ENCODE data around the gene COBLL1.

COBLL1 gene

DNA sequence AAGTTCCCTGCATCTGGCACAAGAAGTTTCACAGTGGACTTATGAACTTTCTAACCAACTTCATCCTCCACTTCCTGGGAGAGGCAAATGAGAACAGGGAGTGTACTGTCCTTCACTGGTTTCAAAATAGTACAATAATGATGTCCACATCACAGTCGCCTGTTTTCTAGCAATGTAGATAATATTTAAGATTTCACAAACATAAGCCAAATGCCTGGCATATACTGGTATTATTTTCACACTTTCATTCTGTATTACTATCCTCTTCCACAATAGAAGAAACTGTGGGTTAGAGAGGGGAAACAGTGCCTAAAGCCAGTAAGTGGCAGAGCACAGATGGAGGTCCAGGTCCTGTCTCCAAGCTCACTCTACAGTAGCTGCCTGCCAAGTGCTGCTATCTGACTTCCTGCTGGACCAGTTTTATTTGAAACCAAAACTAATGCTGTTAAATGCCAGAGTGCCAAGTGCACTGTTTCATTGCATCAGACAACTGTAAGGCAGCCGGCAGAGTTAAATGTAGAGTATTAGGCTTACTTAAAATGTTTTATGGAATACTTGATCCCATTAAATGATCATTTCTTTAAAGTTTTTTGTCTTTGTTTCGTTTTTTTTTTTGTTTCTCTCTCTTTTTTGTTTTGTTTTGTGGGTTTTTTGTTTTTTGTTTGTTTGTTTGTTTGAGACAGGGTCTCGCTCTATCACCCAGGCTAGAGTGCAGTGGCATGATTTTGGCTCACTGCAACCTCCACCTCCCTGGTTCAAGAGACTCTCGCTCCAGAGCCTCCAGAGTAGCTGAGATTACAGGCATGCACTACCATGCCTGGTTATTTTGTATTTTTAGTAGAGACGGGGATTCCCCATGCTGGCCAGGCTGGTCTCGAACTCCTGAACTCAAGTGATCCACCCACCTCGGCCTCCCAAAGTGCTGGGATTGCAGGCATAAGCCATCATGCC is 15.1 kb downstream of the COBLL1 start:
- DNase-seq = no peak
- intact Hi-C loops (cut with DNase I) = no loop called here

DNA sequence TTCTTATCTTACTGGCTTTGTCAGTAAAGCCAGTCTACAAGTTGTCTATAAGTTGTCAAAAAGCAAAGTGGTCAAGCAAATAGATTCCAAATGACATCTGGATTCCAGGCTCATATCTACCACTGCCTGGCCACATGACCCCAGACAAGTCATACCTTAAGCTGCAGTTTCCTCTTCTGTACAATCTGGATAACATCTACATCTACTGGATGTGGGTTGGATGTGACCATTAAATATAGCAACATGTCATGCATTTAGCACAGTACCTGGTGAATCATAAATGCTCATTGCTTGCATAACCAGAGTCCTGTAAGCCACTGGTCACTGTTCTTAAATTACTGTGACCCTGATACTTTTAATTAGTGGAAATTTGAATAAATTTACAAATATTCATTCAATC is 16.8 kb downstream of the COBLL1 start:
- DNase-seq = no peak
- intact Hi-C loops (cut with DNase I) = no loop called here

DNA sequence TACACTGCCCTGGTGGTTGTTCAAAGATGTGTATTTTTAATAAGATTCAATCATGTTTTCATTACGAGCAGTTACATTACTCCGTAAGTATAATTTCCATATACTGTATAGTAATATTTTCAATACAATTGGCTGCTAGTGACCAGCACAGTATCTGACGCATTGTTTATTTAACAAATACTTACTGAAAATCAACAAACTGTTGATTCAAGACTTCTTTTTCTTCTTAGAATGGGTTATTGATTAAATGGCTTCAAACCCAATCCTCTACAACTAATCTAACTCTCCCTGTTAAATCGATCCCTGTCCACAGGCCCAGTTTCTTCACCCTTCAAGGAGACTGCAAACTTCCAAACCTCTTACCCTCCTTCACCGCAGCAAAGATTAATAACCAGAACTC is 18.5 kb downstream of the COBLL1 start:
- DNase-seq = no peak
- intact Hi-C loops (cut with DNase I) = no loop called here

DNA sequence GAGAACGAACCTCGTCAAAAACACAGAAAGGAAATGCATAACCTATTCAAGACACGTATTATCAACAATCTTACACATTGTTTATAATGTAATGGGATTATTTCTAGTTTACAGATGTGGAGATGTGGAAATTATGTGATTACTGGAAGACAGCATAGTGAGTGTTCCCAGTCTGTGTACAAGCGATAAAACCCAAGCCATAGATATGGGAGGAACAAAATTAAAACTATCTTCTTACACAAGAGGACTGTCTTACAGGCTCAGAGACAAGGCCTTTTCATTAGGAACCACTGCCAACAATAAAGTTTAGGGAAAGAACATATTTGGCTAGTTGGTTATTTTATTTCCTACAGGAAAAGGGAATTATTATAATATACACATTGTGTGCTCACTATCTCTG is 20.3 kb downstream of the COBLL1 start:
- no peak for DNase-seq
- intact Hi-C loops (cut with DNase I) = no loop called here

DNA sequence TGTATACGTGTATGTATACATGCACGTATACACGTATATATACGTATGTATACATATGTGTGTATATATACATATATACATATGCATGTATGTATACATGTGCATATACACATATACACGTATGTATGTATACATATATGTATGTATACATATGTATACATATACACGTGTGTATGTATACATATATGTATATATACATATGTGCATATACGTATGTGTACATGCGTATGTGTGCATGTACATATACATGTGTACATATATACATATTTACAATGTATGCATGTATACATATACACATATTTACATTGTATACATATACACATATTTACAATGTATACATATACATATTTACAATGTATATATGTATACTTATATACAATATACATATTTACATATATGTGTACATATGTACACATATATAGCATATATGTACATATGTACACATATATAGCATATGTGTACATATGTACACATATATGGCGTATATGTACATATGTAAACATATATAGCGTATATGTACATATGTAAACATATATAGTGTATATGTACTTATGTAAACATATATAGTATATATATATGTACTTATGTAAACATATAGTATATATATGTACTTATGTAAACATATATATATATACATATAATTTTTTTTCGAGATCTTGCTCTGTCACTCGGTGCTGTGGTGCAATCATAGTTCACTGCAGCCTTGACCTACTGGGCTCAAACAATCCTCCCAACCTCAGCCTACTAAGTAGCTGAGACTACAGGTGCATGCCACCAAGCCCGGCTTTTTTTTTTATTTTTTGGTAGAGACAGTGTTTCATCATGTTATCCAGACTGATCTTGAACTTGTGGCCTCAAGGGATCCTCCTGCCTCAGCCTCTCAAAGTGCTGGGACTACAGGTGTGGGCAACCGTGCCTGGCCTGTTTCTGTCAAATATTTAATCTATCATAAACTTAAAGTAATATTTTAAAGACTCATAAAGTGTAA is 23.2 kb downstream of the COBLL1 start:
- no peak for DNase-seq

DNA sequence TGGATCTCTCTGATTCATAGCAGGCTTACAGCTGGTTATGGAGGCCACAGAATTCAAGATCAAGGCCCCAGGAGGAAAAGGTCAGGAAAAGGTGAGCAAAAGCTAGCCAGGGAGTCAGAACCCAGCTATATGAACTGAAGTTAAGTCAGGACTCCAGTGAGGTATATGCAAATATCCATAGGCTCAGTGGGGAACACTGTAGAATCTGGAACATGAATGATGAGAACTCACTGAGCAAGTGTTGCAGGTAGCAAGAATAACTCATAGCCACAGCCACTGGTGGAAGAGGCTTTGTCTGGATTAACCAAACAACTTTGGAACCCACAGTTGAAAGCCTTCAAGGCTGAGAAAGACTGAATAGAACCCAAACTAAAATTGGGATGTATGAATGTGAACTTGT is 24.7 kb downstream of the COBLL1 start:
- intact Hi-C loops (cut with DNase I) = no loop called here
- no peak for DNase-seq

More for the DNA sequence above, 23.2 kb downstream of the COBLL1 start:
- intact Hi-C loops (cut with DNase I) = no loop called here

DNA sequence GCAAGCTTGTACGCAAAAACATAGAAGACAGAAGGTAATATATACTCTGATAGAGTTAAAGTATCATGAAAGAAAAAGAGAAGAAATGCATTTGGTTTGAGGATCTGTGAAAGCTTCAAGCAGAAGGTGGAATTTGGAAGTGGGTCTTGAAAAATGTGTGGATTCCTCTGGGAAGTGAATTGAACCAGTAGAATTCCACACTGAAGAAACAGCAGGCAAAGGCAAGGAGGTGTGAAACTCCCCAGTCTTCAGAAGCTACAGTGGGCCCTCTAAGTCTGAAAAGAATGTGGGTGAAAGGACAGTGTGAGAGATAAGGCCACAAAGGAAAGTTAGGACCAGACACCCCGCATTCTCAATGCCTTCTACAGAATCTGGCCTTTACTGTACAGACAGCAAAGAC is 25.6 kb downstream of the COBLL1 start:
- DNase-seq = no peak
- intact Hi-C loops (cut with DNase I) = no loop called here

DNA sequence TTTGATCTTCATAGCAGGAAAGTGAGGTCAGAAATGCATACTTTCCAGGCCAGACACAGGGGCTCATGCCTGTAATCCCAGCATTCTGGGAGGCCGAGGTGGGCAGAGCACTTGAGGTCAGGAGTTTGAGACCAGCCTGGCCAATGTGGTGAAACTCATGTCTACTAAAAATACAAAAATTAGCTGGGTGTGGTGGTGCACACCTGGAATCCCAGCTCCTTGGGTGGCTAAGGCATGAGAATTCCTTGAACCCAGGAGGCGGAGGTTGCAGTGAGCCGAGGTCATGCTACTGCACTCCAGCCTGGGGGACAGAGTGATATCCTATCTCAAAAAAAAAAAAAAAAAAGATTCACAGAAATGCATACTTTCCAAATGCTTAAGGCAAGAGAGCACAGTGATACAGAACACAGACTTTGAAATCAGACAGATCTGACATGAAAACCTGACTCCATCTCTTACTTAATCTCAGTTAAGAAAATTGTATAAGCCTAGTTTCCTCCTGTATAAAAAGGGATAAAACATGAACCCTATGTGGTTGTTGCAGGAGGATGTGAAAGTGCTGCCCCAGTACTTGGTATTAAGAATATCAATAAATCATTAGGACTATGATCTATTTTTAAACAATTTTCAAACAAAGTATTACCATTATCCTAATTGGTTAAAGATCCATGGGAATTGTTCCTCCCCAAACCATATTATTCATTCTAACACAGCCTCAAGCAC is 26.4 kb downstream of the COBLL1 start:
- DNase-seq = no peak
- intact Hi-C loops (cut with DNase I) = no loop called here

DNA sequence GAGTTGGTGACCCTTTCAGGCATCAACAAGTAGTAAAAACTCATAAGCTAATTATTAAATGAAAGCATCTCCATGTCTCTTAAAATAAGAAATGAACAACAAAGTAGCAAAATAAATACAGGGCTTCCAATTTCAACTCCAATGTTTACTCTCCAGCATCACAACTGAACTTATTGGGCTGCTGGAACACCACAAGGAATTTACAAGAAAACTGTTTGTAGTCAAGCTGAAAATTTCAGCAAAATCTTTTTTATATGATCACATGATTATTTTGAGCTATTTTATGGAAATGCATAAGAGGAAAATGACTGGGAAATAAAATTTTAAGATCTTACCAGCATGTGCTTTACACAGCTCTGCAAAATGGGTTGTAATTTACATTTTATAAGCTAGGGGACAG is 28.1 kb downstream of the COBLL1 start:
- no peak for DNase-seq
- intact Hi-C loops (cut with DNase I) = no loop called here

DNA sequence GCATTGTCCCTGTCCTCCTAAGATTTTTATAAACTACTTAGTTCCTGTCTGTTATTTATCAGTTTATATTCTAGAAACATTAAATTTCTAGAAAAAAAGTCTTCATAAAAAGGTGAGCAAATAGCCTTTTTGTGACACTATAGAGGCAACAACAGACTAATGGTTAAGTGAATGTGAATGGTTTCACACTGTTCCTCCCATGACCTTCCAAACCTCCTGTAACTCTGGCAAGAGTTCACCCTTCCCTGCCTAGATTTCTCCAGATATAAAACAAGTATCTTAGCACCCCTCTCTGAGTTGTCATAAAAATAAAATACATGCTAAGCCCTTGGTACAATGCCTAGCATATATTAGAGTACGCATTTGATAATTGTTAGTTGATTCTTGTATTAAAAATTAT is 29.2 kb downstream of the COBLL1 start:
- intact Hi-C loops (cut with DNase I) = no loop called here

DNA sequence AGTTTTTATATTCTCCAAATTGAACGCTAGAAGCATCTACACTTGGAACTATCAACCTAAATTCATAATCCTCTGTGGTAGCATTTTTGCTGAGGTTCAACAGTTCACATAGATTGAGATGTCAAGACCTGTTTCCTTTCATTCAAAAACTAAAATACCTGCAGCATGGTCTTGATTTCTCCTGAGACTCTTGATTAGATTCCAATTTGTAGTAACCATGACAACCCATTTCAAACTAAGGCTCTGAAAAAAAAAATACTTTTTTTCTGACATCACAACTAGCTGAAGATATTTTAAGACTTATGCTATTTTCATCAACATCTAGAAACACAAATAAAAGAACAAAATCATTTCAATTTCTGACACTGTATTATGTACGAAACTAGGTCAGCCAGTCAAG is 29.8 kb downstream of the COBLL1 start:
- no peak for DNase-seq
- intact Hi-C loops (cut with DNase I) = no loop called here

More for the DNA sequence above, 29.2 kb downstream of the COBLL1 start:
- DNase-seq = no peak

DNA sequence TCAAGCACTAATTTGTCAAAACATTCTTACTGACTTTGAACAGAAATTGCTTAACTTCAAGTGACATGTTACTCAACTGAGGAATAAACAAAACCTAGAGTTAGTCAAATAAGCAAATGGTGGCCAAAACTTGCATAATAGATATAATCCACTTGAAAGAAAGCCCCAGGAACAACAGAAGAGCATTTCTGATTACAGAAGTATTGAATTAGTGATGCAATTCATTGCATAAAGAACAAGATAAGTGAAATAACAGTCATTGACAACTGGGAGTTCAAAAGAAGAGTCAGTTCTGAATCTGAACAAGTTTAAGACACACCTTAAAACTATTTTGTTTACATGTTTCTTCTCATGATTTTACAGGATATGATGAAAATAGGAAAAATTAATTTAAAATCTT is 30.8 kb downstream of the COBLL1 start:
- intact Hi-C loops (cut with DNase I) = no loop called here
- no peak for DNase-seq

DNA sequence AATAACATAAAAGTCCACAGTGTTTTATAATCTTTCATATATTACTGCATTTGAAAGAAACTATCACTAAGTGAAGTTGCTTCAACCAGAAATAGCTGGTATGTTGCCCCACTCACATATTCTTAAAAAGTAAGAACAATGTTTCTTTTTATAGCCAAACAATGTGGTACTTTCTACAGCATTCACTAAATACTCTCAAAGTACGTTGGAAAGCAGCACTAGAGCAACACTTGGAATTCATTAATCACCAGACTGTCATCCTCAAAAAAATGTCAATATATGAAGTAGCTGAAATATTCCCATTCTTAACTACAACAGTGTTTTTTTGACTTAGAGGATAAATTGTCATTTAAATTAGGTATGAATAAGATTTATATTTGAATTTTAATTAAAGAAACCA is 32.8 kb downstream of the COBLL1 start:
- intact Hi-C loops (cut with DNase I) = no loop called here
- DNase-seq = no peak

DNA sequence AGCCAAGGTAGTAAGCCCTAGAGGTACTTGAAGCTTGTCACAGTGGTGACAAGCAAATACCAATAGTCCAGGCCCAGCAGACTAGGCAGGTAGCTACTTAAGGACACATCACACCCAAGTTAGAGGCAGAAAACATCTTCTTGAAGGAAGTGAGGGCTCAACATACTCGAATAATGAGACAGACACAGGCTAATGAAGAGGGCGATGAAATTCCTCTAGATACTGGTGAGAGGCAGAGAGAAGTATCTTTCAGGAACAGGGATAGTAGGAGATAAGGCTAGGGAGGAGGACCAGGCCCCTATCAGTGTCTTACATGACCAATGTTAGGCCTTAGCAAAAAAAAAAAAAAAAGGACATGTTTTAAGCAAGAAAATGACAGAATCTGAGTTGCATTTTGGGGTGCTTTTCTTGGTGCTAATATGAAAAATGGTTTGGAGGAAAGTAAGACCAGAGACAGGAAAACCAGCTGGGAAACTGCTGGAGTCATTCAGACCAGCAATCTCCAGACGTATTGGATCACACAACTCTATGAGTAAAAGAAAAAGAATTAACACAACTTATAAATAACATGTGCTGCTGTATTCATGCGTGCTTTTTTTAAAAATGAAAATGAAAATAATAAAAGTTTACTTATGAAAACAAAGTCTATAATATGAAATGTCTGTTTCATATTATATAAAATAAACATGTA is 37.7 kb downstream of the COBLL1 start:
- DNase-seq = no peak
- intact Hi-C loops (cut with DNase I) = no loop called here

DNA sequence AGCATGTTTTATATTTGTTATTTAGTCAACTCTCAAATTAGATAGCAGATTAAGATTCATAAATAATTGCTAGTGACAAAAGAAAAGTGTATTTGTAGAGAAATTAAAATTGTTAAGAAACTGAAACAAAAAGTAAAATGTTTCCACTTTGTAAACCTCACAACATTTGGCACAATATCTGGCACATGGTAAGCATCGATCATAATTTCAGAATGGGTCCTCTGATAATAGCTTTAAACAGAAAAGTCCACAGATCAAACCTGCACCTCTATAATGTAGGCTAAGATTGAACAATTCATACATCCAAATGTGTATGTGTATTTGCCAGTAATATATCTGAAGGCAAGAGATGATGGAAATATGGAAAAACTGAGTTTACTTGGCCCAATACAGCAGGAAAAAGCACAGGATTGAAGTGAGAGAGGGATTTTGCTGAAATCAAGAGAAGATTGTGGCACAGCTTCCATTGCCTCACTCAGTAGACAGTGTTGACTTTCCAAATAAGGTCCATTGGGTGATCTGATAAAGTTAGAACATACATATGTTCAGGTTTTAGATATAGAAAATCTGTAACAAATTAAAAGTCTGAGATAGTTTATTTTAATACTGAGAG is 39.4 kb downstream of the COBLL1 start:
- intact Hi-C loops (cut with DNase I) = no loop called here
- DNase-seq = no peak

DNA sequence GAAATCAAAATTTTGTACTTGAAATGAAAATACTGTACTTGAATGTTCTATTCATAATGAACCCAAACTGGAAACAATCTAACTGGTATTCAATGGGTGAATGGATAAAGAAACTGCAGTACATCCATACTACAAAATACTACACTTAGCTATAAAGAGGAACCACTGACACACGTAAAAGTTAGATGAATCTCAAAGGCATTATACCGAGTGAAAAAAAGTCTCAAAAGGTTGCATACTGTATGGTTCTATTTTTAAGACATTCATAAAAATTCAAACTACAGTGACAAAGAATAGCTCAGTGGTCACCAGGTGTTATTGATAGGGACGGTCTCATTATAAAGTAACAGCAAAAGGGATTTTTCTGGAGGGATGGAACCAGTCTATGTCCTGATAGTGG is 41.1 kb downstream of the COBLL1 start:
- intact Hi-C loops (cut with DNase I) = no loop called here
- no peak for DNase-seq

DNA sequence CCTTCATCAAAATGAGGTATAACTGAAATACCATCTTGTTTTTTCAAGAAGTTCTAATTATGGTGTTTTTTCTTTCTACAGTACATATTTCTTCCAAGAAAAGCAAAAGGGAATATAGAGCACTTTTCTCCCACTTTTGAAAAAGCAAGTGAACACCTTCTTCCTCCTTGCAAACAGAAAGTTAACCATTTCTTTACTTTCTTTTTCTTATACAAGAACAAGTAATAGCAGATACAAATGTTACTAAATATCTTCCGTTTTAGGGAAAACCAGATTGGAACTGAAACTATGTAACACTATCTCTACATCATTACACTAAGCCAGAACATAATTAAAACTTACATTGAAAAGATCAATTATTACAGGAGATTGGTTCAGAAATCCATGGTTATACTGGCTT is 44.0 kb downstream of the COBLL1 start:
- no peak for DNase-seq
- intact Hi-C loops (cut with DNase I) = no loop called here

DNA sequence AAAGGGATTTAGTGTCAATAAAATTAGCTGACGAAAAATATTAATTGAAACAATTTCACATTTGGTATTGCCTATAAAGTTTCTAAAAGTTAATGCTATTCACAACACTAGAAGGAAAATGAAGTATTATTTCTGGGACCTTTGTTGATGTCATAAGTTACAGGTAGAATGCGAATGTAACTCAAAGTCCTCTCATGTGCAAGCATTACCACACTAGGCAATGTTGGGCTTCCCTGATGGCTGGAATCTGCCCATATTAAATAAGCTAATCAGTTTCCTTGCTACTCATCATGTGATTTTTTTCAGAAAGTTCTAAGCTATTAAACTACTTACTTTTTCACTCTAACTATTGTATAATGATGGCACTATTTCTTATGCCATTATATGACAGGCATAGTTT is 44.6 kb downstream of the COBLL1 start:
- intact Hi-C loops (cut with DNase I) = no loop called here
- DNase-seq = no peak

DNA sequence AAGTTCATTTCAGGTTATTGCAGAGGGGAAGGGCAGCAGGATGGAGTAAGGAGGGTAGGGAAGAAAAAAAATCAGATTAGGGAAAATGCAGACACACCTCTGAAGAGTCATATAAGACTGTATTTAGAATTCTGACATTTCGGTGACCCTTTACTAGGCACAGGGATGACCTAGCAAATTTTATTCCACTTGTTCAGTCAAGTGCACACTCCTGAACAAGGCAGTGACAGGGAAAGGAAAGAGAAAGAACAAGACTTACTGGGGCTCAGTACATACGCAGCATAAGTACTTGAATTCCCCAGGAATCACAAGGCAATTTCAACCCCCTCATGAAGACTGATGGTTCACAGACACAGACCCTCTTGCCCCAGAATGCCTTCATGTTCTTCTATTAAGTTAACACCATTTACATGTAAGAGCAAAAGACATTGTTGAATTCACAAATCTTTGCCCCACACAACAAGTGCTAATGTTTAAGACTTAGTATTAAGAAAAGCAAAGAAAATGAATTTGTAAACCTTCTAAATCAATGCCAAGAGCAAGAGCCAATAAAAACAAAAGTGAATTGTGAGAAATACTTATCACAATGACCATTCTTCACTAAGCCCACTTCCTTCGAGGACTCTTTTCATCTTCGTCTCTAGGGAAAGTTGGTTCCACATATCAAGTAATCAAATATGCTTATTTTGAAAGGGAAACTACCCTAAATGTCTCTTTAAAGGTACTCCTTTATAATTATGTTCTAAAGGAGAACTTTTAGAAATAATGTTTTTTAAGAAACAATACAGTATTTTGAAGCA is 47.0 kb downstream of the COBLL1 start:
- DNase-seq = no peak
- intact Hi-C loops (cut with DNase I) = no loop called here

Data from posterior cingulate gyrus (tissue), 11 donors.